Measurements from ENCODE around the gene PDP2.

- TF ChIP-seq CTCF (IDR thresholded peaks at IDR 0.05; ENCODE audit: borderline replicate concordance, extremely low read depth, low read length, poor library complexity, severe bottlenecking) (no peak), EZH2 (IDR thresholded peaks at IDR 0.05; ENCODE audit: borderline replicate concordance, low read depth, low read length, severe bottlenecking) (no peak)
Observed at GRCh38 chr16:66843191-66843590, 37.1 kb upstream of the PDP2 start.
